Stomach (tissue), 19 donors: ENCODE measurements around the gene FBXL16. TPM values are rescaled to one million over a fixed set of nuclear protein-coding genes. Genes with fewer than 3 reads are reported as not detected.
"Not testable (repeated sequence)": the region's sequence is repeated elsewhere in the genome, so short reads cannot be mapped to it uniquely, and the experiment has no call there.

Source experiments
- DNase-seq, 2 donors: peaks; one replicate each; pipeline versions ENCODE4 v3.0.0 to v3.0.0-alpha.2; 2013 to 2019
- H3K27ac ChIP-seq, 5 donors: fragments of 200-600 bp in 4 of 5; sonication (generic) in 4 of 5; one replicate each; pipeline ENCODE4 v1.5.1; 2013 to 2019; ENCODE audit warnings: mild to moderate bottlenecking in 1 of 5, moderate library complexity in 1 of 5
- H3K27me3 ChIP-seq, 3 donors: fragments of 200-600 bp; sonication (generic); one replicate each; pipeline ENCODE4 v1.5.1; 2017 to 2019; ENCODE audit warnings: mixed run types in 1 of 3
- H3K36me3 ChIP-seq, 4 donors: fragments of 200-600 bp; sonication (generic); 1 replicate in 3 of 4; 2 replicates in 1 of 4; pipeline ENCODE4 v1.5.1; 2016 to 2019
- H3K4me1 ChIP-seq, 4 donors: fragments of 200-600 bp; sonication (generic); one replicate each; pipeline ENCODE4 v1.5.1; 2016 to 2019
- H3K4me3 ChIP-seq, 4 donors: fragments of 200-600 bp; sonication (generic) in 3 of 4; one replicate each; pipeline ENCODE4 v1.5.1; 2016 to 2019; ENCODE audit warnings: mild to moderate bottlenecking in 1 of 4
- H3K9me3 ChIP-seq, 4 donors: fragments of 200-600 bp; sonication (generic); one replicate each; pipeline ENCODE4 v1.5.1; 2016 to 2019
- CTCF ChIP-seq, 7 experiments: fragments of 450-650 bp in 4 of 7; fragments of 200-600 bp in 3 of 7; sonication (generic) in 3 of 7; IDR thresholded peaks; one replicate each; pipeline ENCODE4 v1.5.1; 2016 to 2019; ENCODE audit warnings: antibody characterized with exemption in 7 of 7, control low read depth in 2 of 7, mild to moderate bottlenecking in 1 of 7
- EP300 ChIP-seq: sonication (generic); formaldehyde crosslinking; IDR thresholded peaks from one replicate; pipeline ENCODE4 v1.6.1; 2017; ENCODE audit warnings: antibody characterized with exemption
- POLR2A ChIP-seq, 4 donors: fragments of 450-650 bp; IDR thresholded peaks; one replicate each; pipeline ENCODE4 v1.6.1; 2016; ENCODE audit warnings: antibody characterized with exemption in 4 of 4, control low read depth in 2 of 4, mild to moderate bottlenecking in 1 of 4, moderate library complexity in 1 of 4
- POLR2AphosphoS5 ChIP-seq, 3 donors: sonication (generic); formaldehyde crosslinking; IDR thresholded peaks; one replicate each; pipeline ENCODE4 v1.6.1; 2016; ENCODE audit warnings: antibody characterized with exemption in 3 of 3
- WGBS, 5 donors: extraction: QIAGEN DNeasy Blood & Tissue Kit in 3 of 5; methylation state at CpG; one replicate each; pipeline versions ENCODE4 v1.1.5 to v1.1.7; 2013 to 2018; 5-methylcytosine and 5-hydroxymethylcytosine counted together
- intact Hi-C: fragments of 100-400 bp; cut with DNase I; formaldehyde crosslinking; loops from one replicate; pipeline ENCODE4 v1.15.1; 2023; ENCODE audit warnings: low total_unique reads
- long read RNA-seq, 10 donors: transcript quantifications; one replicate each; lab custom pipeline, GENCODE V29; 2026
- polyA plus RNA-seq, 3 donors: library from polyadenylated mRNA; stranded (reverse); fragments of 200-250 nt; gene quantifications; one replicate each; pipeline ENCODE4 v1.2.3, GENCODE V29; 2013
- total RNA-seq, 5 donors: library from RNA; depleted of rRNA; stranded (reverse); fragments of >200 nt; gene quantifications; one replicate each; pipeline versions ENCODE4 v1.1.0 to v1.2.3, GENCODE V29; 2014 to 2016
- donor health status: healthy with polysubstance abuse.
- donor health status: Bipolar disorder and iron deficiency.
- donor health status: healthy.

The FBXL16 gene
- total RNA-seq = under 1 TPM in 2 of 5 donors, not detected in 3; 0.37 to 0.72 TPM
- 1 to 10 TPM in 2 of 3 donors, under 1 TPM in 1; 0.61 to 3.6 (median 1.3) TPM for polyA plus RNA-seq
- long read RNA-seq, donor 1, partial matches to known transcripts = 0 of 14 reads
- long read RNA-seq, donor 1, other reads (novel, unspliced or antisense) = 14 of 14 reads
- long read RNA-seq, donor 2, partial matches to known transcripts = 7 of 37 reads
- long read RNA-seq, donor 2, other reads (novel, unspliced or antisense) = 30 of 37 reads
- long read RNA-seq, donor 3 = 0 reads
- long read RNA-seq, donor 4 = 0 reads
- long read RNA-seq, donor 5, partial matches to known transcripts = 0 of 2 reads
- long read RNA-seq, donor 5, other reads (novel, unspliced or antisense) = 0 of 2 reads
- long read RNA-seq, donor 6 = 0 reads
- long read RNA-seq, donor 7, partial matches to known transcripts = 65 of 65 reads
- long read RNA-seq, donor 7, other reads (novel, unspliced or antisense) = 0 of 65 reads
- long read RNA-seq, donor 8 = 0 reads
- long read RNA-seq, donor 9 = 0 reads
- long read RNA-seq, donor 10 = 0 reads

GRCh38 chr16:705431-706188 is at the start of gene FBXL16:
FBXL16 (minus strand) TSS chr16:705801; CDS start chr16:697405, 8,396 bp downstream.
- Histone ChIP-seq H3K4me3 (peak within 1 kb of the TSS; percentile 9 to 24 (median 20)), H3K27ac (peak within 1 kb of the TSS in 1 of 5 donors; percentile 9), H3K36me3 (no peaks in the 10 kb centered on the region), H3K27me3 (peaks cover 68 to 100% (median 97%) of the 10 kb centered on the region in 3 donors), H3K4me1 (peaks cover 10 to 37% (median 26%) of the 10 kb centered on the region in 4 donors), H3K9me3 (no peaks in the 10 kb centered on the region)
- 0 to 2% (median 1%) methylated on average over 18 to 113 of the region's 115 CpGs for WGBS, 5 donors
- peak in 1 of 2 donors; percentile 65 for DNase-seq
- no peak for TF ChIP-seq CTCF (IDR thresholded peaks at IDR 0.05)
- no peak for TF ChIP-seq EP300
- no peak for TF ChIP-seq POLR2AphosphoS5 (IDR thresholded peaks at IDR 0.05)
- no peak for TF ChIP-seq POLR2A (IDR thresholded peaks at IDR 0.05)
- intact Hi-C loops = no loop called here

GRCh38 chr16:754656-755055 is 49.1 kb upstream of the FBXL16 start:
- H3K27me3 ChIP-seq = peaks cover 0 to 47% (median 0%) of the 10 kb centered on the region in 3 donors
- H3K36me3 ChIP-seq = no peaks in the 10 kb centered on the region
- 11 to 39% (median 19%) methylated on average over 11 of the region's 11 CpGs for WGBS, 5 donors
- no peak overlapping the region for H3K27ac ChIP-seq
- TF ChIP-seq POLR2A (IDR thresholded peaks at IDR 0.05) = no peak
- no peak for TF ChIP-seq POLR2AphosphoS5 (IDR thresholded peaks at IDR 0.05)
- no peak for TF ChIP-seq EP300
- TF ChIP-seq CTCF (IDR thresholded peaks at IDR 0.05) = no peak
- no peak overlapping the region for H3K4me3 ChIP-seq
- intact Hi-C loops = no loop called here
- H3K9me3 ChIP-seq = no peaks in the 10 kb centered on the region
- no peak for DNase-seq
- H3K4me1 ChIP-seq = peaks cover 0 to 17% (median 3%) of the 10 kb centered on the region in 4 donors

DNA sequence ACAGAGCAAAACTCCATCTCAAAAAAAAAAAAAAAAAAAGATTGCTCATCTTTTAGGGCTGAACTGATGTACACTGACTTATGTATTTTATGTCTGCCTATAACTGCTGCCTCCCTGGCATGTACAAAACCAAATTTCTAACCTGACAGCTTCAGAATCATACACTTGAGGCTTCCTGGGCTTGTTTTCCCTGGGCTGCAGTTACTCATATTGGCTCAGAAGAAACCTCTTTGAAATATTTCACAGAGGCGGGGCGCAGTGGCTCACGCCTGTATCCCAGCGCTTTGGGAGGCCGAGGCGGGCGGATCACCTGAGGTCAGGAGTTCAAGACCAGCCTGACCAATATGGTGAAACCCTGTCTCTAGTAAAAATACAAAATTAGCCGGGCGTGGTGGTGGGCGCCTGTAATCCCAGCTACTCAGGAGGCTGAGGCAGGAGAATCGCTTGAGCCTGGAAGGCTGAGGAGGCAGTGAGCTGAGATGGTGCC is 48.6 kb upstream of the FBXL16 start:
- Histone ChIP-seq H3K27me3 (peaks cover 0 to 47% (median 0%) of the 10 kb centered on the region in 3 donors), H3K4me1 (peaks cover 0 to 14% (median under 1%) of the 10 kb centered on the region in 4 donors)
- intact Hi-C loops, H3K27ac ChIP-seq, DNase-seq, H3K36me3 ChIP-seq, H3K9me3 ChIP-seq, H3K4me3 ChIP-seq: not testable (repeated sequence)
- 67 to 80% (median 78%) methylated on average over 11 of the region's 11 CpGs for WGBS, 5 donors

DNA sequence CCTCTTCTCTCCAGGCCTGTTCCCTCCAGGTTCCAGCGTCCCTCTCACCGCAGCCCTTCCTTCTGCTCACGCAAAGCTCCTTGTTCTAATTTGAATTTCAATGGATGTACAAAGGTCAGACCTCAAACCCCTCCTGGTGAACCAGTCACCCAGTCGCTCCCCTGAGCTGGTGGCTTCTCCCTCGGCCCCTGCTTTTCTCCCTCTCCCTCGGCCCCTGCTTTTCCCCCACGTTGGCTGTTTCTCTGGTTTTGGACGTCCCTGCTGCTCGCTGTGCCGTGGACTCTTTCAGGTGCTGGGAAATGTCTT is 46.4 kb upstream of the FBXL16 start:
- H3K27ac ChIP-seq = no peak overlapping the region
- H3K36me3 ChIP-seq = no peaks in the 10 kb centered on the region
- peaks cover 0 to 47% (median 0%) of the 10 kb centered on the region in 3 donors for H3K27me3 ChIP-seq
- H3K9me3 ChIP-seq = no peaks in the 10 kb centered on the region
- no peak for DNase-seq
- WGBS, 5 donors = 14 to 29% (median 18%) methylated on average over 10 of the region's 10 CpGs
- TF ChIP-seq EP300 (no peak), CTCF (IDR thresholded peaks at IDR 0.05) (no peak), POLR2AphosphoS5 (IDR thresholded peaks at IDR 0.05) (no peak), POLR2A (IDR thresholded peaks at IDR 0.05) (no peak)
- intact Hi-C loops = no loop called here
- no peak overlapping the region for H3K4me3 ChIP-seq
- peaks cover 0 to 14% (median 0%) of the 10 kb centered on the region in 4 donors for H3K4me1 ChIP-seq
